ENCODE results near the gene MUC5AC.

MUC5AC gene

GRCh38 chr11:1222491-1223345, 65.0 kb downstream of the MUC5AC start, which contains the start of gene MUC5B:
Gene MUC5B, plus strand, starts transcription at chr11:1223066. Its CDS starts 58 bp downstream, at chr11:1223124.
- no peak for DNase-seq (ENCODE audit: low read depth)
- H3K4me3 ChIP-seq (ENCODE audit: low read depth, low read length): no peak within 1 kb of the TSS
- in situ Hi-C loops (cut with HindIII; ENCODE audit: low sequenced_read_pairs): no loop called here
- no peak for TF ChIP-seq CTCF (IDR thresholded peaks at IDR 0.05; ENCODE audit: low read depth, low read length, missing control alignments)

- no peak for DNase-seq (ENCODE audit: low read depth)
- no peak for TF ChIP-seq CTCF (IDR thresholded peaks at IDR 0.05; ENCODE audit: low read depth, low read length, missing control alignments)
- H3K4me3 ChIP-seq (ENCODE audit: low read depth, low read length): no peak overlapping the region
- in situ Hi-C loops (cut with HindIII; ENCODE audit: low sequenced_read_pairs): no loop called here
Observed at GRCh38 chr11:1223346-1224110, 65.8 kb downstream of the MUC5AC start.

- TF ChIP-seq CTCF (IDR thresholded peaks at IDR 0.05; ENCODE audit: low read depth, low read length, missing control alignments): no peak
- H3K4me3 ChIP-seq (ENCODE audit: low read depth, low read length): no peak overlapping the region
- no peak for DNase-seq (ENCODE audit: low read depth)
- in situ Hi-C loops (cut with HindIII; ENCODE audit: low sequenced_read_pairs): no loop called here
Observed at GRCh38 chr11:1224111-1224490, 66.3 kb downstream of the MUC5AC start.

GRCh38 chr11:1224491-1225385, 67.0 kb downstream of the MUC5AC start:
- in situ Hi-C loops (cut with HindIII; ENCODE audit: low sequenced_read_pairs): no loop called here
- no peak for DNase-seq (ENCODE audit: low read depth)
- TF ChIP-seq CTCF (IDR thresholded peaks at IDR 0.05; ENCODE audit: low read depth, low read length, missing control alignments): no peak
- no peak overlapping the region for H3K4me3 ChIP-seq (ENCODE audit: low read depth, low read length)

GRCh38 chr11:1225386-1226225, 67.9 kb downstream of the MUC5AC start:
- no peak for TF ChIP-seq CTCF (IDR thresholded peaks at IDR 0.05; ENCODE audit: low read depth, low read length, missing control alignments)
- in situ Hi-C loops (cut with HindIII; ENCODE audit: low sequenced_read_pairs): no loop called here
- no peak overlapping the region for H3K4me3 ChIP-seq (ENCODE audit: low read depth, low read length)
- no peak for DNase-seq (ENCODE audit: low read depth)
